GM19023 (cell line): Measurements from ENCODE around the gene MRPS25.

Source experiments
- ATAC-seq: cut with Tn5 transposase; IDR thresholded peaks from one replicate; pipeline ENCODE4 v1.9.1; 2021; ENCODE audit warnings: mild to moderate bottlenecking, moderate library complexity; ENCODE audit not compliant: unreplicated experiment

Gene MRPS25

GRCh38 chr3:15083252-15083651, 18.1 kb upstream of the MRPS25 start:
- ATAC-seq: no peak

DNA sequence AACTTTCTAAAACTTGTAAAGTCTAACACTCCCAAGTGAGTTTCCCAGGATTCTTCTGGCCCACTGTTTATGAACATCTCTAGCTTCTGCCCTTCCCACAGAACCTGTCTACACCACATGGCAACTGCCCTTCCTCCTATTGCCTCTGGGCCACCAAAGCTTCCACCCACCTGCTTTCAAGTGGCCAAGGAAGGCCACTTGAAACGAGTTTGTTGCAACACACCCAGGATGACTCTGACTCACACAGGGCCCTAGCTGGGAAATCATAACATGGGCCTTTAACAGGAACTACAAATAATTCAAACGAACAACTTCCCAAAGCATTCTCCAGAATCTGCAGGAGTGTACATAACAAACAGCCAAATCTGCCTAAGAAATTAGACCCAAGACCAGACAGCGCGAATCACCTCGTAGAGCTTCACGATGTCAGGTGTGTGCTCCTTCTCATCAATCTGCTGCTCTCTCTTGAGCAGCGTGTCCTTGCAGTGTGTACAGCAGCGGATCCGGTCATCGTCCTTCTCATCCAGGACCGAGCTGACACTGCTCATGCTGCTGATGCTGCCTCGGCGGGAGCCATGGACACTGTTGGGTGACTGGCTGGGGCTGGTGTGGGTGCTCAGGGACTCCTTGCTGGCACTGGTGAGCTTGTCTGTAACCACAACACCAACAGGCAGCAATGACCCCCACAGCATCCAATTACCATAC, 17.0 kb upstream of the MRPS25 start:
- no peak for ATAC-seq

- ATAC-seq: no peak
Observed at GRCh38 chr3:15079091-15079490, 14.0 kb upstream of the MRPS25 start.

- no peak for ATAC-seq
Observed at GRCh38 chr3:15074500-15074899, 9.4 kb upstream of the MRPS25 start.

GRCh38 chr3:15071699-15072098, 6.6 kb upstream of the MRPS25 start:
- no peak for ATAC-seq

- ATAC-seq: no peak
Observed at GRCh38 chr3:15069441-15069840, 4.3 kb upstream of the MRPS25 start.

DNA sequence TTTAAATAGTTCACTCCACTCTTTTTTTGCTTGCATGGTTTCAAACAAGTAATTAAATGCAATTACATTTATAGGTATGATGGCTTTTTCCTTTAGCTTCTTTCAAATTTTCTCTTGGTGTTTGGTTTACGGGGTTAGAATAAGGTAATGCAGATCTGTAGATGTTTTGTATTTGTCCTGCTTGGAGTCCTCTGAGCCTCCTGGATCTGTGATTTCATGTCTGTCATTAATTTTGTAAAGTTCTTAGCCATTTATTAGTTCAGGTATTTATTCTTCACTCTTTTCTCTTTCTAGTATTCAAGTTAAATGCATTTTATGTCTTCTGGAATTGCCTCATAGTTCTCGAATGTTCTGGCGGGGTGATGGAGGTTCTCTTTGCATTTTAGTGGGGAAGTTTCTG, 1.4 kb upstream of the MRPS25 start:
- no peak for ATAC-seq

- ATAC-seq: no peak
Observed at GRCh38 chr3:15065550-15066007, 464 bp upstream of the MRPS25 start.

DNA sequence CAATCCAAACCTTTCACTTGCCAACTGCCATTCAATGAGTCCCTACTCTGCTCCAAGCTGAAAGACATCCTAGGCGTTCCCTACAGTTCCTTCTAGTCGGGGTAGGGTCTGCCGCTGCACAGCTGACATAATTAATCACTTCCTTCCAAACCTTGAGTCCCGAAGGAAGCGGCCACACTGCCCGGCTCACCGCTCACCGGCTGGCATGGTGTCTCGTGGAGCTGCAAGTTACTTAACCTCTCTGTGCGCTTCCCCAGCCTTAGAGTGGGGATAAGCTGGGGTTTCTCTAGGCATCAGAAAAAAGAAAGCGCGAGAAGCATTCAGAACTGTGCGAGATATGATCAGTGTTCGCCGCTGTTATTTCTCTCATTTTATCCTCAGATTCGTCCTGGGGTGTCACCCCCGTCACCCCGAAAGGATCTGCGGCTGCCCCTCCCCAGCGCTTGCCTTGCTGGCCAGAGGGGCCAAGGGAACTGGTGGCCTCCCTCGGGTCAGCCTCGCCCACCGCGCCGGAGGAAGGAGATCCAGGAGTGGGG, 748 bp downstream of the MRPS25 start:
- peak; percentile 25 for ATAC-seq

GRCh38 chr3:15063656-15064286, 1.3 kb downstream of the MRPS25 start:
- no peak for ATAC-seq

DNA sequence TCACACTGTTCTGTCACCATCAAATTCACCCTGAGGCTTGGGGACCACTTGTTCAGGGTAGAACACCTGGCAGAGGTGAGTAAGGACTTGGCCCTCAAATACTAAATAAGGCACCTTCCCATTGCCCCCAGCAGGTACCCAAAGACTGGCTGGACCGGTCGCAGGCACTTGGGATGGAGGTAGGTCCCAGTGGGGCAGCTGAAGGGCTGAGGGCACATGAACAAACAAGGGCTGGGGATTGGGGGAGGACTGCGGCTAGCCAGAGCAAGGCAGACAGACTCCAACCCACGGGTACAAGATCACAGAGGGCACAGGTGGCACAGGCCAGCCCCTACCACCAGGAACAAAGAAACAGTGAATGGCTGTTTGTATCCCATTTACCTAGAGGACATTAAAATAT, 1.9 kb downstream of the MRPS25 start:
- ATAC-seq: no peak

DNA sequence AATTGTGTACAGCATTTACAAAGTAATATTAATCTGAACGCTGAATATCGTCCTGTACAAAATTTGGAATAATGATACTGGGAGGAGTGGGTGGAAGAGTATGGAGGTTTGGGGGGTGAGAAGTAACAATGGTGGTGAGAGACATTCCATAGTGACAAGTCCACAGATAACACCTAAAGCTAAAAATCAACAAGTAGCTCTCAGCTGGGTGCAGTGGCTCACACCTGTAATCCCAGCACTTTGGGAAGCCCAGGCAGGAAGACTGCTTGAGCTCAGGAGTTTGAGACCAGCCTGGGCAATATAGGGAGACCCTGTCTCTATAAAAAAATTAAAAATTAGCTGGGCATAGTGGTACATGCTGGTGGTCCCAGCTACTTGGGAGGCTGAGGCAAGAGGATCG, 5.1 kb downstream of the MRPS25 start:
- ATAC-seq: no peak

DNA sequence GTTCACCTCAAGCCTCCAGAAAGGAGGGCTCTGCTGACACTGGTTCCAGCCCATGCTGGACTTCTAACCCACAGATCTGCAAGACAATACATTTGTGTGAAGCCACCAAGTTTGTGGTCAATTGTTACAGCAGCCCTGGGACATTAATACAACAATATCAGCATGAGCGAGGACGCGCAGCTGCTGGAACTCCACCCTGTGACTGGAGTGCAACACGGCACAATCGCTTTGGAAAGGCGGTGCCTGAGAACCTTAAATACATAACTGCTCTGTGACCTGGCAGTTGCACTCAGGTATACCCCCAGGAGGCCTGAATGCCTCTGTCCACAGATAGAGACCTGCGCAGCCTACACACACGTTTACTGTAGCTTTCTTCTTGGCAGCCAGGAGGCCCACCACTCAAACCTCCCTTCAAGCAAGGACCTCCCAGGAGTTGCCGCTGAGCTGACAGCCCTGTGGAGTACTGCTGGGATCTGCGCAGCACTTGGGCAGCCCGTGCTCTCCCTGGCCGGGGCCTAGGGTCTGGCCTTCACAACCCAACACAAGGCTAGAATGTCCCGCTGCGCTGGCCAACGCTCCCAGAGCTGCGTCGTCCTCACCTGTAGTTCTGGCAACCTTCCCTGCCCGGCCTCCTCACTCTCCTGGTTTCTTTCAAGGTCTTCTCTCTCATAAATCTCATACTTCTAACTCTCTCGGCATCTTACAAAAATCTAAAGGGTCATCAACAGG, 8.3 kb downstream of the MRPS25 start:
- ATAC-seq: no peak

DNA sequence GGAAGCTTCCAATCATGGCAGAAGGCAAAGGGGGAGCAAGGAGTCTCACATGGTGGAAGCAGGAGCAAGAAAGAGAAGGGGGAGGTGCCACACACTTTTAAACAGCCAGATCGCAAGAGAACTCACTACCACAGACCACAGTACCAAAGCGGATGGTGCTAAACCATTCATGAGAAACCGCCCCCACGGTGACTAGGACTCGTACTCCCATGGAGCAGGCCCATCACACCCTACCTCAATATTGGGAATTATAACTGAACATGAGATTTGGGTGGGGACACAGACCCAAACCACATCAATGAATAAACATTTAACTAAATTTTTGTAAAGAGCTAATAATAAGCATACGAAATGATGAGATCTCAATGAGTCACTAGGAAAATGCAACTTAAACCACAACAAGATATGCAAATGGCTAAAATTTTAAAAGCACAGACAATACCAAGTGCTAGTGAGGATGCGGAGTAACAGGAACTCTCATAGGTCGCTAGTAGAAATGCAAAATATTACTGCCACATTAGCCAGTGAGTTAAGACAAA, 10.0 kb downstream of the MRPS25 start:
- peak; percentile 49 for ATAC-seq

DNA sequence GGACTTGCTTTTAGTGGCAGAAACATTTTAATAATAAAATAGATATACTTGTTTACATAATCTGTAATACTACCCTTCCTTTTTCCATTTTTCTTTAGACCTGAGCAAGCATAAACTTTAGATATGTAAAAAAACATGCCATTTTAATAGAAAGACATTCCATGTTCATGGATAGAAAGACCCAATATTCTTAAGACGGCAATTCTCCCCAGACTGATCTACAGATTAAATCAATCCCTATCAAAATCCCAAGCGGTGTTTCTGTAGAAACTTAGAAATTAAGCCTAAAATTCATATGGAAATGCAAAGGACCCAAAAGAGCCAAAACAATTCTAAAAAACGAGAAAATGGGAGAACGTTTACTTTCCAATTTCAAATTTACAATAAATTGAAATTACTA, 11.6 kb downstream of the MRPS25 start:
- ATAC-seq: no peak

DNA sequence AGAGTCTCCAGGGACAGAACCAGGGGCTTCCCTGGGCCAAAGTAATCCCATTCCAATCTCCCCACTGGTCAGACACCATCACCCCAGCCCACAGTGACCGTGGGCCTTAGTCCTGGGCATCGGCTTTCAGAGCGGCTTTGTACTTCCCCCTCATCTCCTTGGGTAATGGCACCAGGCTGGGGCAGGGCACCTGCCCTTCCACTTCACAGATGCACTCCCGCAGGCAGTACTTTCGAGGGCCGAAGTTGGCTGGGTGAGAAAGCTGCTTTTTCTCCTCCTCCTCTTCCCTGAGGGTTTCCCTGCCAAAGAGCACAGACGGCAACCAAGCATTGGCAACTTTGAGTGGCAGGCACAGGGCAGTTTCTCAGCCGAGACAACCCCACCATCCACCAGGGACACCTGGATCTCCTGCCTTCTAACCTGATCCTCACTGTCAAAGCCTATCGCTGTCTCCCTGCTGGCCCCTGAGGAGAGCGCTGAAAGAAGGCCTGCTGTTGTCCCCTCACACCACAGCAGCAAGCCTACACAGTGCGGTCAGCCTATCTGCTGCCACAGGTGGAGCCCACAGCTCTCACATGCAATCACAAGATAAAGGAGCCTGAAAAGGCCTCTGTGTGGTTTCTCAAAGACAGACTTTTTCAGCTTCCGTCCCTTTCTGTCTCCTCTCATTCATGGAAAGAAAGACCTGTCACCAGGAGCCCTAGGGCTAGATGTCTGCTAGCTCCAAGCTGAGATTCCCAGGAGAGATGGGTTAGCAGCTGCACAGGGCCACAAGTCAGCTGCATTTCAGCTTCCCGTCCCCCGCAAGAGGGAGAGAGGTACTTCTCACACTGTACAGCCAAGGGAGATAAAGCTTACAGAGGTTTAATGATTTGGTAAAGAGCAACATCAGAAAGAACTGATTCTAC, 12.5 kb downstream of the MRPS25 start:
- no peak for ATAC-seq

GRCh38 chr3:15051531-15051930, 13.6 kb downstream of the MRPS25 start:
- ATAC-seq: peak; percentile 58

- peak; percentile 66 for ATAC-seq
Observed at GRCh38 chr3:15050405-15051092, 14.6 kb downstream of the MRPS25 start.

- ATAC-seq: no peak
Observed at GRCh38 chr3:15049584-15049983, 15.5 kb downstream of the MRPS25 start.

GRCh38 chr3:15045667-15046066, 19.4 kb downstream of the MRPS25 start:
- no peak for ATAC-seq
